Inflammatory macrophage treated with lipopolysaccharide for 1 hour (primary cell): ENCODE measurements around the gene ZDHHC4.

Source experiments
- DNase-seq, 2 donors: peaks; one replicate each; pipeline ENCODE4 v3.0.0-alpha.2; 2020 to 2022

The ZDHHC4 gene

GRCh38 chr7:6608081-6608480 lies 30.8 kb downstream of the ZDHHC4 start:
- DNase-seq, result no peak

- no peak for DNase-seq
Observed at GRCh38 chr7:6608794-6609193, 31.5 kb downstream of the ZDHHC4 start.

- DNase-seq, result no peak
Observed at GRCh38 chr7:6612819-6613218, 35.6 kb downstream of the ZDHHC4 start.

GRCh38 chr7:6613706-6614105 lies 36.5 kb downstream of the ZDHHC4 start:
- DNase-seq, result no peak

- DNase-seq, result no peak
Observed at GRCh38 chr7:6614953-6615722, 37.9 kb downstream of the ZDHHC4 start, which contains the start of gene ZNF853. Gene ZNF853 (plus strand): TSS chr7:6615610. CDS start chr7:6616175, 565 bp downstream.

GRCh38 chr7:6615723-6616555 lies 38.7 kb downstream of the ZDHHC4 start:
- DNase-seq, result no peak

GRCh38 chr7:6616854-6617643 lies 39.8 kb downstream of the ZDHHC4 start:
- DNase-seq, result no peak

- no peak for DNase-seq
Observed at GRCh38 chr7:6618621-6619020, 41.4 kb downstream of the ZDHHC4 start.

- no peak for DNase-seq
Observed at GRCh38 chr7:6619961-6620360, 42.7 kb downstream of the ZDHHC4 start.

- peak in 1 of 2 donors; percentile 19 for DNase-seq
Observed at GRCh38 chr7:6621195-6622133, 44.2 kb downstream of the ZDHHC4 start.

- DNase-seq, result no peak
Observed at GRCh38 chr7:6622134-6622710, 45.0 kb downstream of the ZDHHC4 start.

- no peak for DNase-seq
Observed at GRCh38 chr7:6623589-6624245, 46.5 kb downstream of the ZDHHC4 start.

GRCh38 chr7:6624246-6624611 lies 47.0 kb downstream of the ZDHHC4 start:
- DNase-seq, result no peak

- no peak for DNase-seq
Observed at GRCh38 chr7:6628045-6628444, 50.8 kb downstream of the ZDHHC4 start.

GRCh38 chr7:6630007-6630849 lies 53.0 kb downstream of the ZDHHC4 start:
- DNase-seq, result no peak

GRCh38 chr7:6631605-6632004 lies 54.4 kb downstream of the ZDHHC4 start:
- no peak for DNase-seq

GRCh38 chr7:6634021-6634420 lies 56.8 kb downstream of the ZDHHC4 start:
- no peak for DNase-seq

- DNase-seq, result peak; percentile 85 to 96
Observed at GRCh38 chr7:6634971-6635370, 57.7 kb downstream of the ZDHHC4 start.

- DNase-seq, result peak; percentile 80 to 82
Observed at GRCh38 chr7:6636741-6637543, 59.7 kb downstream of the ZDHHC4 start, which contains the start of gene ZNF316. Gene ZNF316 (plus strand): TSS chr7:6637318. CDS start chr7:6642410, 5,092 bp downstream.
